Activated CD4-positive, alpha-beta memory T cell treated with anti-CD3 and anti-CD28 coated beads for 36 hours (primary cell): ENCODE results near the gene RAET1G. TPM values are rescaled to one million over a fixed set of nuclear protein-coding genes. Genes with fewer than 3 reads are reported as not detected.

Experiments used
- total RNA-seq, 2 experiments: library from RNA; stranded (reverse); gene quantifications; one replicate each; pipeline ENCODE4 v1.2.3, GENCODE V29; 2021

The RAET1G gene
- total RNA-seq, 2 experiments from 2014 or later, result not detected

Other genes with a start within 250 kb of the RAET1G start
- gene LATS1, start 205.0 kb downstream of the RAET1G start, total RNA-seq, result 10 to 100 TPM; 19.1 to 20.1 TPM
- 10 to 100 TPM; 64.3 to 69.8 TPM for gene NUP43, start 176.6 kb downstream of the RAET1G start, total RNA-seq
- 10 to 100 TPM; 92.6 to 98.0 TPM for gene PCMT1, start 173.4 kb downstream of the RAET1G start, total RNA-seq
- 1 to 10 TPM; 6.7 to 7.2 TPM for gene LRP11, start 58.8 kb downstream of the RAET1G start, total RNA-seq
- not detected for gene RAET1E, start 25.0 kb downstream of the RAET1G start, total RNA-seq
- gene ULBP2, start 18.9 kb upstream of the RAET1G start, total RNA-seq, result 1 to 10 TPM in 1 of 2 experiments, under 1 TPM in 1; 0.90 to 1.2 TPM
- gene ULBP1, start 40.8 kb upstream of the RAET1G start, total RNA-seq, result 1 to 10 TPM; 1.8 to 2.2 TPM
- gene RAET1L, start 102.4 kb upstream of the RAET1G start, total RNA-seq, result not detected
- under 1 TPM in 1 of 2 experiments, not detected in 1; 0.61 TPM for gene ULBP3, start 146.0 kb upstream of the RAET1G start, total RNA-seq
- under 1 TPM; 0.21 to 0.36 TPM for gene PPP1R14C, start 219.9 kb upstream of the RAET1G start, total RNA-seq